ENCODE data around the gene HACD2. TPM values are rescaled to one million over a fixed set of nuclear protein-coding genes. Genes with fewer than 3 reads are reported as not detected.
A peak's percentile ranks its signal among the peaks of the same experiment; 100 is the strongest.

Gene HACD2
- polyA plus RNA-seq, 1 of the 3 experiments (the other 2 are of a cell fraction) = 13.8 TPM

- TF ChIP-seq GATA2 (CRISPR knock-in tag; IDR thresholded peaks at IDR 0.05) = no peak
- TF ChIP-seq SIN3A (IDR thresholded peaks at IDR 0.05; ENCODE audit: borderline replicate concordance, low read depth, low read length) = no peak
- no peak for TF ChIP-seq RFX5 (IDR thresholded peaks at IDR 0.05; ENCODE audit: low read length)
Observed at GRCh38 chr3:123587401-123587800, 2.5 kb upstream of the HACD2 start (continued).

- peak overlapping the region in 1 of 2 experiments; percentile 78; a peak in 2 of 4 replicates for H3K4me3 ChIP-seq (ENCODE audit: low read depth in 2 of 2, low read length in 1 of 2)
- peak overlapping the region; percentile 75; the same call in 1 of the 2 replicates for H3K4me2 ChIP-seq
- CTCF ChIA-PET = interaction anchor here (1.8 kb wide), 1 partner anchor 65 kb away, joined by 5 read pairs; no protein-coding TSS in a partner anchor
- H3F3A ChIP-seq (replicated peaks; ENCODE audit: insufficient read depth) = peaks cover 15% of the 10 kb centered on the region
- H3K4me1 ChIP-seq (ENCODE audit: control insufficient read depth in 1 of 2, insufficient read depth in 2 of 2, low read depth in 1 of 2, low read length in 1 of 2) = peaks cover 4 to 9% of the 10 kb centered on the region in 2 experiments; a peak in 3 of 4 replicates
- H3K36me3 ChIP-seq (replicated peaks in 1 of 2; ENCODE audit: control insufficient read depth in 1 of 2, insufficient read depth in 2 of 2, low read length in 1 of 2) = peaks cover 0 to 33% of the 10 kb centered on the region in 2 experiments
- H3K27ac ChIP-seq (ENCODE audit: low read depth in 2 of 2, low read length in 1 of 2) = peak overlapping the region; percentile 94 to 100
- TF ChIP-seq RXRA (IDR thresholded peaks at IDR 0.05; ENCODE audit: borderline replicate concordance, low read depth) (no peak), TAF1 (IDR thresholded peaks at IDR 0.05; ENCODE audit: borderline replicate concordance, low read depth, low read length) (no peak)
- H3K9ac ChIP-seq = peak overlapping the region; percentile 87; the same call in 1 of the 2 replicates
- H3K27me3 ChIP-seq (ENCODE audit: insufficient read depth) = no peaks in the 10 kb centered on the region
- no peaks in the 10 kb centered on the region for H3K9me3 ChIP-seq
- no peaks in the 10 kb centered on the region for H4K20me1 ChIP-seq (ENCODE audit: insufficient read depth)
- DNase-seq = no peak
- 88% methylated on average over 2 of the region's 2 CpGs for WGBS (ENCODE audit: low lambda C conversion rate)
- H2AFZ ChIP-seq (ENCODE audit: low read depth) = no peak overlapping the region
- POLR2A ChIA-PET = no interaction called here
- no peaks in the 10 kb centered on the region for H3K9me2 ChIP-seq
- H3K79me2 ChIP-seq (ENCODE audit: insufficient read depth) = peaks cover 40% of the 10 kb centered on the region
Observed at GRCh38 chr3:123586968-123587367, 2.1 kb upstream of the HACD2 start.

DNA sequence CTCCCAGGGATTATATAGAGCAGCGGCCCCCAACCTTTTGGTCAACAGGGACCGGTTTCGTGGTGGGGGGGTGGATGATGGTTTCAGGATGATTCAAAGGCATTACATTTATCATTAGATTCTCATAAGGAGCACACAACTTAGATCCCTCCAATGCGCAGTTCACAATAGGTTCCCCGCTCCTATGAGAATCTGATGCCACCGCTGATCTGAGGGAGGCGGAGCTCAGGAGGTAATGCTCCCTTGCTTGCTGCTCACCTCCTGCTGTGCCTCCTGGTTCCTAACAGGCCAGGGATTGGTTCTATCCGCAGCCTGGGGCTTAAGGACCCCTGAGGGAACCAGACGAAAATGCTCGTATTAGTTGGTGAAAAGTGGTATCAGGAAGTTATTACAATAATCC, 1.3 kb upstream of the HACD2 start:
- H2AFZ ChIP-seq (ENCODE audit: low read depth) = peak overlapping the region; percentile 82
- TF ChIP-seq RCOR1 (IDR thresholded peaks at IDR 0.05; ENCODE audit: low read length) = no peak
- no peak for TF ChIP-seq PBX3 (IDR thresholded peaks at IDR 0.05)
- TF ChIP-seq POLR2AphosphoS5 (IDR thresholded peaks at IDR 0.05; ENCODE audit: low read depth, low read length) = peak; percentile 67; the same call in 1 of the 2 replicates
- TF ChIP-seq, protein P1, sequence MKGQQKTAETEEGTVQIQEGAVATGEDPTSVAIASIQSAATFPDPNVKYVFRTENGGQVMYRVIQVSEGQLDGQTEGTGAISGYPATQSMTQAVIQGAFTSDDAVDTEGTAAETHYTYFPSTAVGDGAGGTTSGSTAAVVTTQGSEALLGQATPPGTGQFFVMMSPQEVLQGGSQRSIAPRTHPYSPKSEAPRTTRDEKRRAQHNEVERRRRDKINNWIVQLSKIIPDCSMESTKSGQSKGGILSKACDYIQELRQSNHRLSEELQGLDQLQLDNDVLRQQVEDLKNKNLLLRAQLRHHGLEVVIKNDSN (IDR thresholded peaks at IDR 0.05; ENCODE audit: borderline replicate concordance, low read depth) = no peak
- no peak for TF ChIP-seq MEF2A (IDR thresholded peaks at IDR 0.05; ENCODE audit: borderline replicate concordance, low read depth)
- no peak for TF ChIP-seq YY1 (IDR thresholded peaks at IDR 0.05; ENCODE audit: low read depth)
- TF ChIP-seq TAF1 (IDR thresholded peaks at IDR 0.05; ENCODE audit: borderline replicate concordance, low read depth, low read length) = peak; percentile 7; the same call in 1 of the 2 replicates
- TF ChIP-seq, protein P2, sequence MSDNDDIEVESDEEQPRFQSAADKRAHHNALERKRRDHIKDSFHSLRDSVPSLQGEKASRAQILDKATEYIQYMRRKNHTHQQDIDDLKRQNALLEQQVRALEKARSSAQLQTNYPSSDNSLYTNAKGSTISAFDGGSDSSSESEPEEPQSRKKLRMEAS (IDR thresholded peaks at IDR 0.05; ENCODE audit: low read depth) = 0 out of 2 replicates have a peak, but pooled peaks have one; percentile 18
- TF ChIP-seq, protein P3, sequence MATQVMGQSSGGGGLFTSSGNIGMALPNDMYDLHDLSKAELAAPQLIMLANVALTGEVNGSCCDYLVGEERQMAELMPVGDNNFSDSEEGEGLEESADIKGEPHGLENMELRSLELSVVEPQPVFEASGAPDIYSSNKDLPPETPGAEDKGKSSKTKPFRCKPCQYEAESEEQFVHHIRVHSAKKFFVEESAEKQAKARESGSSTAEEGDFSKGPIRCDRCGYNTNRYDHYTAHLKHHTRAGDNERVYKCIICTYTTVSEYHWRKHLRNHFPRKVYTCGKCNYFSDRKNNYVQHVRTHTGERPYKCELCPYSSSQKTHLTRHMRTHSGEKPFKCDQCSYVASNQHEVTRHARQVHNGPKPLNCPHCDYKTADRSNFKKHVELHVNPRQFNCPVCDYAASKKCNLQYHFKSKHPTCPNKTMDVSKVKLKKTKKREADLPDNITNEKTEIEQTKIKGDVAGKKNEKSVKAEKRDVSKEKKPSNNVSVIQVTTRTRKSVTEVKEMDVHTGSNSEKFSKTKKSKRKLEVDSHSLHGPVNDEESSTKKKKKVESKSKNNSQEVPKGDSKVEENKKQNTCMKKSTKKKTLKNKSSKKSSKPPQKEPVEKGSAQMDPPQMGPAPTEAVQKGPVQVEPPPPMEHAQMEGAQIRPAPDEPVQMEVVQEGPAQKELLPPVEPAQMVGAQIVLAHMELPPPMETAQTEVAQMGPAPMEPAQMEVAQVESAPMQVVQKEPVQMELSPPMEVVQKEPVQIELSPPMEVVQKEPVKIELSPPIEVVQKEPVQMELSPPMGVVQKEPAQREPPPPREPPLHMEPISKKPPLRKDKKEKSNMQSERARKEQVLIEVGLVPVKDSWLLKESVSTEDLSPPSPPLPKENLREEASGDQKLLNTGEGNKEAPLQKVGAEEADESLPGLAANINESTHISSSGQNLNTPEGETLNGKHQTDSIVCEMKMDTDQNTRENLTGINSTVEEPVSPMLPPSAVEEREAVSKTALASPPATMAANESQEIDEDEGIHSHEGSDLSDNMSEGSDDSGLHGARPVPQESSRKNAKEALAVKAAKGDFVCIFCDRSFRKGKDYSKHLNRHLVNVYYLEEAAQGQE (IDR thresholded peaks at IDR 0.05; ENCODE audit: low read depth, low read length) = no peak
- no peak for TF ChIP-seq SMC3 (IDR thresholded peaks at IDR 0.05; ENCODE audit: low read depth, low read length)
- H3K27ac ChIP-seq (ENCODE audit: low read depth in 2 of 2, low read length in 1 of 2) = peak overlapping the region; percentile 94 to 100
- peaks cover 40% of the 10 kb centered on the region for H3K79me2 ChIP-seq (ENCODE audit: insufficient read depth)
- H3F3A ChIP-seq (replicated peaks; ENCODE audit: insufficient read depth) = peaks cover 15% of the 10 kb centered on the region
- no peaks in the 10 kb centered on the region for H3K9me2 ChIP-seq
- peaks cover 4 to 9% of the 10 kb centered on the region in 2 experiments; a peak in 3 of 4 replicates for H3K4me1 ChIP-seq (ENCODE audit: control insufficient read depth in 1 of 2, insufficient read depth in 2 of 2, low read depth in 1 of 2, low read length in 1 of 2)
- ChIA-PET CTCF (interaction anchor here (1.8 to 3.2 kb wide), 2 partner anchors 66 to 137 kb away, joined by 5 to 7 read pairs; no protein-coding TSS in a partner anchor), POLR2A (no interaction called here)
- peak overlapping the region; percentile 87 for H3K9ac ChIP-seq
- H3K36me3 ChIP-seq (replicated peaks in 1 of 2; ENCODE audit: control insufficient read depth in 1 of 2, insufficient read depth in 2 of 2, low read length in 1 of 2) = peaks cover 6 to 36% of the 10 kb centered on the region in 2 experiments
- no peaks in the 10 kb centered on the region for H3K27me3 ChIP-seq (ENCODE audit: insufficient read depth)
- DNase-seq = peak; percentile 42
- no peaks in the 10 kb centered on the region for H4K20me1 ChIP-seq (ENCODE audit: insufficient read depth)
- H3K9me3 ChIP-seq = no peaks in the 10 kb centered on the region
- H3K4me3 ChIP-seq (ENCODE audit: low read depth in 2 of 2, low read length in 1 of 2) = peak overlapping the region; percentile 78 to 93
- peak overlapping the region; percentile 75 for H3K4me2 ChIP-seq
- 7% methylated on average over 10 of the region's 10 CpGs for WGBS (ENCODE audit: low lambda C conversion rate)

All from SK-N-SH (cell line).